Measurements from ENCODE around the gene EMD. TPM values are rescaled to one million over a fixed set of nuclear protein-coding genes. Genes with fewer than 3 reads are reported as not detected.
"Not testable (repeated sequence)": the region's sequence is repeated elsewhere in the genome, so short reads cannot be mapped to it uniquely, and the experiment has no call there.

Gene EMD
- total RNA-seq, 2 experiments from 2014 or later = 52.1 to 59.9 TPM

DNA sequence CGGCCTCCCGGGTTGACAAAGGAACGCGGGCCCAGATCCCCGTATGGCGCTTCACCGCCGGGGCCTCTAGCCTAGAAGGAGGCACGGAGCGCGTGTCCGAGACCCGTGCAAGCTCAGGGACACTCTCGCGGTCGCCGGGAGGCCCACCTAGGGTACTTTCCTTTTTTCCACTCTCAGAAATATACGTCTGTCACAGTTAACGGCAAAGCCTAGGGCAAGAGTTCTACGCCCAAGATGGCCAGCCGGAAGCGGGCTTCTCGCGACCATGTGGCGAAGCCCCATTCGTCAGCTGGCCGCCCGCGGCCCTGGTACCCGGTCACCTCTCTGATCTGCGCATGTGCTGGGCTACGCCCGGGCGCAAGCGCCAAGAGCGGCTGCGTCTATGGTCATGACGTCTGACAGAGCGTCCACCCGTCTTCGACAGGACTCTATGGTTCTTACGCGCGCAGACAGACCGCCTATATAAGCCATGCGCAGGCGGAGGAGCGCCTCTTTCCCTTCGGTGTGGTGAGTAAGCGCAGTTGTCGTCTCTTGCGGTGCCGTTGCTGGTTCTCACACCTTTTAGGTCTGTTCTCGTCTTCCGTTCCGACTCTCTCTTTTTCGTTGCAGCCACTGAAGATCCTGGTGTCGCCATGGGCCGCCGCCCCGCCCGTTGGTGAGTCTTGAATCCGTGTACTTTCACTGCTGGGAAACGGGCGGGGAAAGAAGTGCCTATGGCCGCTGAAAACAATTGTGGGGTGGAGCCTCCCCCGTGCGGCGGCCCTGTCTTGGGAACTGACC, 19.0 kb downstream of the EMD start, which contains the start of gene RPL10:
TSS of gene RPL10 (plus strand) at position 490 of the 780 bp plus-strand sequence. CDS start at position 633, 143 bp downstream.
- no peaks in the 10 kb centered on the region for H3K9me3 Mint-ChIP-seq
- DNase-seq = peak; percentile 91
- peak within 1 kb of the TSS; percentile 96 for H3K4me3 Mint-ChIP-seq
- H3K27me3 Mint-ChIP-seq = no peaks in the 10 kb centered on the region
- peaks cover 26% of the 10 kb centered on the region for H3K36me3 Mint-ChIP-seq (ENCODE audit: low read depth)
- H3K27ac Mint-ChIP-seq = peak within 1 kb of the TSS; percentile 100
- POLR2A ChIA-PET = interaction anchor here (0.6 to 1.2 kb wide), 3 partner anchors 14 to 423 kb away, joined by 3 to 4 read pairs (median 3); partner anchors contain the start of gene SLC10A3
- CTCF ChIA-PET = interaction anchor here (0.5 to 2.8 kb wide), 8 partner anchors 16 to 136 kb away, joined by 3 to 10 read pairs (median 3); partner anchors contain the start of gene FLNA
- H3K4me1 Mint-ChIP-seq = peaks cover 13% of the 10 kb centered on the region

DNA sequence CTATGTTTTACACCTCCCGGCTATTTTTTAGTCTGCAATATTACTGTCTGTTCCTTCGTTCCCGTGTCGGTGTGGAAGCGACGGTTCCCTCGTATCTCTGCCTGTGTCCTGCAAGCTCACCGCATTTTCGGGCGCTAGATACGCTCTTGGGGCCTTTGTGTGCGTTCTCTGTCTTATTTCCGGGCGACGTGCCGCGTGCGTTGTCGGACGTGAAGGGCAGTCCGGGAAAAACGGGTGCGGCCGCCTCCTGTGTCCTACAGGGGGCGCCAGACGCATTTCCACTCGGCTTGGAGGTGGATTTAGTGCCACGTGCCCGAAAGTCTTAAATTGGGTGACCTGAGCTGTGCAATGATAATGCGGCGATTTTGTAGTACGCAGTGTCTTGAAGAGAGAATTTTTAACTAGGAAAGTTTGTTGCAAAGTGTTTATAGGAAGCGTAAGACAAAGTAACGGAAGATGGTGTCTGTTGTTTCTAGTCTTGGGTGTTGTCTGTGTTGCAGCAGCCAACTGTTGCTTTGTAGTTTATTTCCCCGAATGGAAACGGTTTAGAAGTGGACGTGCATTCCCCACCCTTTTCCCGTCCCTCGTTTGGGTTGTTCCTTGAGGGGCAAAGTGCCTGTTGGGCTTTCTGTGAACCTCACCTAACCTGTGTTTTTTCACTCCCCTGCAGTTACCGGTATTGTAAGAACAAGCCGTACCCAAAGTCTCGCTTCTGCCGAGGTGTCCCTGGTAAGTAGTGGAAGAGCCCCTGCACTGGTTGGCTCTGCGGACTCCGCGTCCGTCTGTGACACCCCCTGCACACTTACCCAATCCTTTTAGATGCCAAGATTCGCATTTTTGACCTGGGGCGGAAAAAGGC, 19.8 kb downstream of the EMD start:
- Mint-ChIP-seq H3K27ac (peak overlapping the region; percentile 100), H3K27me3 (no peaks in the 10 kb centered on the region), H3K4me1 (peaks cover 13% of the 10 kb centered on the region), H3K36me3 (ENCODE audit: low read depth) (peaks cover 26% of the 10 kb centered on the region), H3K4me3 (peak overlapping the region; percentile 96), H3K9me3 (no peaks in the 10 kb centered on the region)
- ChIA-PET POLR2A (interaction anchor here (1.1 to 1.2 kb wide), 3 partner anchors 12 to 91 kb away, joined by 3 to 4 read pairs (median 4); partner anchors contain the start of genes SLC10A3 and TAFAZZIN), CTCF (interaction anchor here (0.8 to 2.8 kb wide), 10 partner anchors 11 to 135 kb away, joined by 3 to 12 read pairs (median 3); partner anchors contain the start of gene FLNA)
- peak; percentile 89 for DNase-seq

DNA sequence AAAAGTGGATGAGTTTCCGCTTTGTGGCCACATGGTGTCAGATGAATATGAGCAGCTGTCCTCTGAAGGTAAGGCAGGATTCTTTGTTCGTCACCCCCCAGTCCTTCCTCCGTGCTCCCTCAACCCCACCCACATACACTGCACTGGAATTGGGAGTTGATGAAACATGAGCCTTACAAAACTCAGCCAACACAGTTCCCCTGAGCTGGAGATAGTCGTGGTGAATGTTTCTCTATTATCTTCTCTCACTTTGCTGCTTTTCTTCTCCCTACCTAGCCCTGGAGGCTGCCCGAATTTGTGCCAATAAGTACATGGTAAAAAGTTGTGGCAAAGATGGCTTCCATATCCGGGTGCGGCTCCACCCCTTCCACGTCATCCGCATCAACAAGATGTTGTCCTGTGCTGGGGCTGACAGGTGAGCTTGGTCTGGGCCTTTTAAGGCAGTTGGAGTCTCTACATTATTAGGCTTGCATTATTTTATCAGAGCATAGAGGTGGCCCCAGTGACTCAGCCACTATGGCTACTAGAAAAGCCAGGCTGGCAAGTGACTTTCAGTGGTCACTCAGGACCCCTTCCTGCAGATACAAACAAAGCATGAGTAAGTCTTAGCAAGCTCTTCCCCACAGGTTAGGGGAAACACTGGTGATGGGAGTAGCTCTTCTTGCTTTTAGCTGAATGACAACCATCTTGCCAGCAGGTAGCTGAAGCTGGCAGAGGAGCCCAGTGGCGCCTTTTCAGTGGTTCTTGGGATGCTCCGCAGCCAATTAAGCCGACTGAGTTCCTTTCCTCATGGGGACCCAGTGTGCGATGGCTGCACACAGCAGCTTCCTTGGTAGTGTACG, 20.7 kb downstream of the EMD start:
- CTCF ChIA-PET = interaction anchor here (1.3 to 2.1 kb wide), 4 partner anchors 10 to 72 kb away, joined by 3 to 12 read pairs (median 3); no protein-coding TSS in a partner anchor
- Mint-ChIP-seq H3K4me1 (peaks cover 13% of the 10 kb centered on the region), H3K27ac (peak overlapping the region; percentile 100), H3K4me3 (peak overlapping the region; percentile 96), H3K36me3 (ENCODE audit: low read depth) (peaks cover 26% of the 10 kb centered on the region), H3K27me3 (no peaks in the 10 kb centered on the region), H3K9me3 (no peaks in the 10 kb centered on the region)
- POLR2A ChIA-PET = interaction anchor here (0.6 to 1.2 kb wide), 2 partner anchors 11 to 21 kb away, joined by 3 to 4 read pairs; partner anchors contain the start of gene TAFAZZIN
- peak; percentile 40 for DNase-seq

DNA sequence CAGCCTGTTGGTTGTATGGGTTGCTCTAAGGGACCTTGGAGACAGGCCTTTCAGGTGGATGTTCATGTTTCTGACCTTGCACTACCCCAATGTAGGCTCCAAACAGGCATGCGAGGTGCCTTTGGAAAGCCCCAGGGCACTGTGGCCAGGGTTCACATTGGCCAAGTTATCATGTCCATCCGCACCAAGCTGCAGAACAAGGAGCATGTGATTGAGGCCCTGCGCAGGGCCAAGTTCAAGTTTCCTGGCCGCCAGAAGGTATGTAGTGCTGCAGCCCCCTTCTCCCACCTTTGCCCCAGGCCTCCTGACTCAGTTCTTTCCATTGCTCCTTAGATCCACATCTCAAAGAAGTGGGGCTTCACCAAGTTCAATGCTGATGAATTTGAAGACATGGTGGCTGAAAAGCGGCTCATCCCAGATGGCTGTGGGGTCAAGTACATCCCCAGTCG, 21.3 kb downstream of the EMD start:
- H3K27me3 Mint-ChIP-seq, DNase-seq, POLR2A ChIA-PET, H3K9me3 Mint-ChIP-seq: not testable (repeated sequence)
- Mint-ChIP-seq H3K27ac (peak overlapping the region; percentile 73), H3K4me1 (peaks cover 13% of the 10 kb centered on the region), H3K4me3 (peak overlapping the region; percentile 13), H3K36me3 (ENCODE audit: low read depth) (peaks cover 26% of the 10 kb centered on the region)
- CTCF ChIA-PET = interaction anchor here (1.7 to 2.1 kb wide), 2 partner anchors 10 to 20 kb away, joined by 3 to 12 read pairs; no protein-coding TSS in a partner anchor

DNA sequence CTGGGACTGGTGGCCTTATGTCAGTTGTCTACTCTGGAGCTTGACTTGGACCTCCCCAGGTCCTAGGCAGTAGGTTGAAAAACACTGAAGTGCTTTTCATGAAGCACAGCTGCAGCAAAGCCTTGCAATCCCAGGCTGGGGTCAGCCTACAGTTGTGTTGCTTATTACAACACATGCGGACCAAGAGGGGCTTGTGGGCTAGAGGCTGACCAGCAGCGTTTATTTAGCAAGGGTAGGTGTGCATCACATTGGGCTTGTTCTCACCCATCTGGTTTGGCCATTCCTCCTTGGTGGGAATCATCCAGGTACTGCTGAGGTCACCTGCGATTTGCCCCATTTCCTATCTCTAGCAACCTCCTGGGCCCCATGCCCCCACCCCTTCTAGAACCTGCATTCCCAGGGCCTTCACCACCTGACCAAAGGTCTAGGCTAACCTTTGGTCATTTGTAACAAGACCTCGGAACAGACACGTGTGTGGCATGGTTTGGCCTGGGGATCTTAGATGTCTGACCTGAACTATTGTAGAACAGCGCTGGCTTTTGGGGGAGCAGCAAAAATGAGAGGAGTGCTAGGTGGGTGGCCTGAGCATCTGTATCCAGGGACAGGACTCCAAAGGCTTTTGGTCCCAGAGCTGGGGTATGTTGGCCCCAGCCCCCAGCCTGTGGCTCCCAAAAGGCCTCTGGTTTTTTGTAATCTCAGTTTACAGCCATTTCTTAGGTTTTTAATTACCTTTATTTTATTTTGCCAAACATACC, 22.1 kb downstream of the EMD start:
- Mint-ChIP-seq H3K4me3 (peak overlapping the region; percentile 40), H3K27me3 (no peaks in the 10 kb centered on the region), H3K36me3 (ENCODE audit: low read depth) (peaks cover 26% of the 10 kb centered on the region), H3K4me1 (peaks cover 13% of the 10 kb centered on the region), H3K27ac (peak overlapping the region; percentile 73), H3K9me3 (no peaks in the 10 kb centered on the region)
- CTCF ChIA-PET = interaction anchor here (0.6 to 2.1 kb wide), 2 partner anchors 9 to 75 kb away, joined by 6 to 12 read pairs; no protein-coding TSS in a partner anchor
- POLR2A ChIA-PET = no interaction called here
- DNase-seq = no peak

DNA sequence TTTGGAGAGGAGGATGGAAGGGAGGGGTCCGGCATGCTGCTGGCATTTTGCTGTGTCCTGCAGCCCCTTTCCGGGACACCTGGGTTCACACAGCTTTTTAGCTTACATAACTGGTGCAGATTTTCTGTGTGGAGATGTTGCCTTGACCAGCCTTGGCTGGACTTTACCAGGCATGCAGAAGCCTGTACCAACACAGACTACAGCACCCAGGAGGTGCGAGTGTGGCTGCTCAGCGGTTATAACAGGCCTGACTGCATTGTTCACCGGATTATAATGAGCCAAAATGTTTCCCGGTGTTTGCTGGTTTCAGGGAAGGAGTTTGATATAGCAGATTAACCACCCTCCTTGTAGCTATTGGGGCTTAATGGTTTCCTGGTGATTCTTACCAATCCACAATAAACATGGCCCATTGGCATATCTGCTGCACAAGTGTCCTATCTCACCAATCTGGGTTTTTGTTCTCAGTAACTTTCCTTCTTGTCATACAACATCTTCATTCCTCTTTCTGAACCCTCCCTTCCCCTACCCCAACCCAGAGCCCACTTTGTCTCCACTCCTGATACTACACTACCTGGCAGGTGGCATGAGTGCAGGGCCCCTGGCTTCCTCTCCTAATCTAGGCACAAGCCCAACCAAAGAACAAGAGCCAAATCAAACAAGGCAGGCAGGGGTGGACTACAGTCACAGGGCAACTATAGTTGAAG, 23.0 kb downstream of the EMD start:
- ChIA-PET CTCF (interaction anchor here (0.6 kb wide), 2 partner anchors 12 to 74 kb away, joined by 3 to 6 read pairs; no protein-coding TSS in a partner anchor), POLR2A (no interaction called here)
- Mint-ChIP-seq H3K4me3 (no peak overlapping the region), H3K4me1 (peaks cover 12% of the 10 kb centered on the region), H3K36me3 (ENCODE audit: low read depth) (peaks cover 26% of the 10 kb centered on the region), H3K9me3 (no peaks in the 10 kb centered on the region), H3K27ac (peak overlapping the region; percentile 36), H3K27me3 (no peaks in the 10 kb centered on the region)
- DNase-seq = no peak

DNA sequence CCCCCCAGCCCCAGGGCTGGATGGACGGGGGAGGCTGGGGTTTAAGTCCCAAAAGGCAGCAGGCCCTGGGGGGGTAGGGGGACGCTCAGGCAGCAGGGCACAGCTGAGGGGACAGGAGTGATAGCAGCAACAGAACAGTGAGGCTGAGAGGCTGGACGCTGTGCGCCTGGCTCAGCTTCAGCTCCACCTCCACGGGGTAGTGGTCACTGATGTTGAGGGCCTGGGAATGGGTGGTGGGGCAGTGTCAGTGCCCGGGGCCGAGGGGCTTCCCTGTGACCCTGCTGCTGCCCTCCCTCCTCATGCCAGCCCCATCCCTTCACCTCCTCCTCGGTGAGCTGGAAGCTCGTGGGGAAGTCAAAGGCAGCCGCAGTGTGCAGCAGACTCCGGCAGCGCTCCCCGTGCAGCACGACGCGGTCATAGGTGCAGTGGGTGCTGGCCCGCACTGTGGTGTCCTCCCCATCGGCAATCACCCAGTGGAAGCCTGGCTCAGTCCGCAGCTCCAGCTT, 23.6 kb downstream of the EMD start:
- CTCF ChIA-PET = interaction anchor here (0.6 kb wide), 1 partner anchor 12 kb away, joined by 3 read pairs; no protein-coding TSS in a partner anchor
- no peak overlapping the region for H3K27ac Mint-ChIP-seq
- no peak overlapping the region for H3K4me3 Mint-ChIP-seq

DNA sequence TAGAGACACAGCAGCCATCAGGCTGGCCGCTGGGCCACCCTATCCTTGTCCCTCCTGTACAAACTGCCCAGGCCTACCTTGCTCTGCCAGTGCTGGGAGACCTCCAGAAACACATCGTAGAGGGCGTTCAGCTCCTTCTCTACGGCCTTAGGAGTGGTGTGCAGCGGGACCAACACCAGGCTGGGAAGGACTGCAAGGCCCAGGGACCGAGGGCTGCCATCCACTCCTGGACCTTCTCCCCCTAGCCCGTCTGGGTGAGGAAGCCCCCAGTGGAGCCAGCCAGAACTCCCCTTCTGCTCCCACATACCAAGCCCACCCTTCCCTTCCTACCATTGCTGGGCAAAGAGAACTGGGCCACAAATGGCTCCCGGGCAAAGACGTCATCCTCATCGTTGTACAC, 24.1 kb downstream of the EMD start:
- ChIA-PET CTCF (no interaction called here), POLR2A (no interaction called here)
- Mint-ChIP-seq H3K36me3 (ENCODE audit: low read depth) (peaks cover 24% of the 10 kb centered on the region), H3K27ac (no peak overlapping the region), H3K4me1 (peaks cover 12% of the 10 kb centered on the region), H3K27me3 (no peaks in the 10 kb centered on the region), H3K9me3 (no peaks in the 10 kb centered on the region), H3K4me3 (no peak overlapping the region)
- no peak for DNase-seq

More for the DNA sequence above, 23.6 kb downstream of the EMD start:
- no peak for DNase-seq
- POLR2A ChIA-PET = no interaction called here
- Mint-ChIP-seq H3K9me3 (no peaks in the 10 kb centered on the region), H3K36me3 (ENCODE audit: low read depth) (peaks cover 26% of the 10 kb centered on the region), H3K4me1 (peaks cover 12% of the 10 kb centered on the region), H3K27me3 (no peaks in the 10 kb centered on the region)

DNA sequence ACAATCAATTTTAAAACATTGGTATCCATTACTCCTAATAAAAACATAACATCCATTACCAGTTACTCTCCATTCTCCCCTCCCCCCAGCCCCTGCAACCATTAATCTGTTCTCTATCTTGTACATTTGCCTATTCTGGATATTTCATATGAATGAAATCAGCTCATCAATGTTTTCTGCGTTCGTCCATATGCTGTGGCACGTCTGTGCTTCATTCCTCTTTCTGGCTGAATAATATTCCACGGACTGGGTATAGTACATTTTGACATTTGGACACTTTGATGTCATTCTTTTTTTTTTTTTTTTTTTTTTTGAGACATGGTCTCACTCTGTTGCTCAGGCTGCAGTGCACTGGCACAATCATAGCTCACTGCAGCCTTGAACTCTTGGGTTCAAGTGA, 24.8 kb downstream of the EMD start:
- ChIA-PET CTCF (no interaction called here), POLR2A (no interaction called here)
- Mint-ChIP-seq H3K4me3 (no peak overlapping the region), H3K9me3 (no peaks in the 10 kb centered on the region), H3K27me3 (no peaks in the 10 kb centered on the region), H3K27ac (no peak overlapping the region), H3K36me3 (ENCODE audit: low read depth) (peaks cover 22% of the 10 kb centered on the region), H3K4me1 (peaks cover 17% of the 10 kb centered on the region)
- DNase-seq = no peak

DNA sequence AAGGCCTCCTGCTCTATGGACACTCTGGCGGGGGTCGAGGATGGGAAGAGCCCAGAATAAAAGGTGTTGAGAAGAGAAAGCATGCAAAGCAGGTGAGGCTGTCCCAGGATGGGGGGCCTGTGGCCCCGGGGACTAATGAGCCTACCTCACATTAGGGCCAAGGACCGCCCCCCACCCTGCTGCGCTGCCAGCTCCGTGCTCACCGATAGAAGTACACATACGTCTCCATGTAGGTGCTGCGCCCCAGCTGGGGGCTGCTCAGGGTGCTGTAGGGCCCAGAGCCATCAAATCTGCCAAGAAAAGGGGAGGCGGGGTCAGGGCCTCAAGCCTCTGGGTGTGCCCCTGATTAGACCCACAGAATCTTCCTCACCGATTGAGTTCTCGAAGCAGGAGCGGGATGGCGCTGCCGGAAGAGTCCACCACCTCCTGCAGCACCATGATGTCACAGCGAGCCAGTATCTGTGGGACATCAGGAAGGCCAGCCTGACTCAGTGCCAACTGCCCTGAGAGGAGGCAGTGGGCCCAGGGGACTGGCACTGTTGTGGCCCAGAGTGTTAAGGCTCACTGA, 25.6 kb downstream of the EMD start:
- Mint-ChIP-seq H3K9me3 (no peaks in the 10 kb centered on the region), H3K27me3 (no peaks in the 10 kb centered on the region), H3K27ac (peak overlapping the region; percentile 46), H3K4me1 (peaks cover 18% of the 10 kb centered on the region), H3K36me3 (ENCODE audit: low read depth) (peaks cover 16% of the 10 kb centered on the region), H3K4me3 (no peak overlapping the region)
- ChIA-PET POLR2A (no interaction called here), CTCF (no interaction called here)
- DNase-seq = no peak
